HG03558 (cell line): ENCODE data around the gene METAP1D.

Experiments
- ATAC-seq: cut with Tn5 transposase; IDR thresholded peaks from one replicate; pipeline ENCODE4 v1.9.1; 2021; ENCODE audit warnings: moderate number of reproducible peaks; ENCODE audit not compliant: unreplicated experiment; ENCODE audit errors: extremely low read depth

METAP1D gene

GRCh38 chr2:172074254-172074653 is 74.5 kb downstream of the METAP1D start:
- no peak for ATAC-seq

- no peak for ATAC-seq
Measured at GRCh38 chr2:172079416-172079815, 79.7 kb downstream of the METAP1D start.

GRCh38 chr2:172079838-172080640 is 80.3 kb downstream of the METAP1D start:
- ATAC-seq = no peak

GRCh38 chr2:172080641-172081220 is 81.0 kb downstream of the METAP1D start:
- ATAC-seq = no peak

DNA sequence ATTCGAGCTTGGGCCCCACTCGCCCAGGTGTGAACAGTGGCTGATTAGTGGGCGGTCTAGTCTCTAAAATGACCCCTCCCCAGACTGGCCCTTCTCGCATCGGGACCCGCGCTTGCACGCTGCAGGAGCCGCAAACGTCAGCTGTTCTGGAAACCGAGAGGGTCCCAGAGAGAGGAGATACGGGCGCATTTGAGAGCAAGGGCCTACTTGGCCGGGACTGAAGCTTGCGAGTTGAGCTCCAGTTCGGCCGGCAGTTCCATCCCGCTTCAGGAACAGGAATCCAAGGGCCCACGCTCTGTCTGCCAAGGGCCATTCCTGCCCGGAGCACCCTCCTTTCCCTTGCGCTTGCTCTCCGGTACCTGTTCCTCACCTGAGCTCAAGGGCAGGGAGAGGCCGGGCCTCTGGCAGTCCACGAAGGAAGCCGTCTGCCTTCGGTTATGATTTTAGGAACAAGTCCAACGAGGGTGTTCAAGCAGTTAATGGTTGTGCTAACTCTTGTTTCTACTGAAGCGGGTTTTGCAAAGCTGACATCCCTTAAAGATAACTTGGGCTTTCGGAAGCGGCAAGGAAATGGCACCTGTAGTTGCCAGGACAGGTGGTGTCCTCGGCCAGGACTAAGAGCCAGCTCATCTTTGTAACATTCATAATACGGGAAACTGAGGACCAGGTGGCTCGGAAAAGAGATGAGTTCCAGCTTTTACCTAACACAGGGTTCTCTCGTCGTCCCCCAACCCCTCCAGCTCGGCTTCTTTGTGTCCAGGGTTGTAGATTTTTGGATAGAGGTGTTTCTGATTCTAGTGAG is 81.7 kb downstream of the METAP1D start:
- ATAC-seq = no peak

- ATAC-seq = no peak
Measured at GRCh38 chr2:172082105-172082943, 82.6 kb downstream of the METAP1D start.

- ATAC-seq = no peak
Measured at GRCh38 chr2:172082944-172083627, 83.3 kb downstream of the METAP1D start.

DNA sequence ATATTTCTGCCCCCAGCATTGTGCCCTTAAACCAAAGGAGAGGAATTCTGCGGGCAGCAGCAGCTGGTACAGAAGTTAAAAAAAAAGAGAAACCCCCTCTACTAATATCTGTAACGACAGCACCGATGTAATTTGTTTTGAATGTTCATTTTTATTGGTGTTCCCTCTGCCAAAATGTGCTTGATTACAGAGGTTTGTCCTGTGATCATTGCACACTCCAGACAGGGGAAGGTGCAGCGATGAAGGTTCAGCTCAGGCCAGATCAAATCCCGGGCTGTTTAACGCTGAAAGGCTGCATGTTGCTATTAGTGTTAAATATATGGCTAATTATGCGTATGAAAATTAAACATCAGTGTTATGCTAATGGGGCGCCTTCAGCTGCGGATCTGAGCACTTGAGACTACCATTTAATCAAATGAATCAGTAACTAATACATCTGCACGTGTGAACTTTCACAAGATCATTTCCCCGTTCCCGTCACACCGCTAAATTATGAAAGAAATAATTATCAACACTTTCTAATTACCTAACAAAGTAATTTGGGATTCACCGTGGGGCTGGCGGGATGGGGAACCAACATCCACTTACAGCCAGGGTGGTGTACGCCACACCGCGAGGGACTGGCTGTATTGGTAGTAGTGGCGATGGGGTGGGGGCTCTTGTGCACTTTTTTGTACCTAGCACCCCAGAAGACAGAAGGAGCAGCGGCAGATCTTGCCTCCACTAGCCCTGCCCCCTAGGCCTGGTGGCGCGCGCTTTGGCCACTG is 84.1 kb downstream of the METAP1D start:
- no peak for ATAC-seq

DNA sequence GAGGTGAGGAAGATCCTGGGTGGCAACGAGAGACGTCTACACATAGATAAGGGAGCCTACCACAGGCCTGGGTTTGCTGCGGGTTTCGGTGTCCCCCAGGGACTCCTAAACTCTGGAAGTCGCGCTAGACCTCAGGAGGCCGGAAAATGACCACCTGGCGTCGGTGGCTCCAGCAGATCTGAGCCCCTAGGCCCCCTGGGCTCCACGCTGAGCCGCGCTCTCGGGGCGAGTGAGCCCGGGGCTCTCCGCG is 84.6 kb downstream of the METAP1D start:
- no peak for ATAC-seq

DNA sequence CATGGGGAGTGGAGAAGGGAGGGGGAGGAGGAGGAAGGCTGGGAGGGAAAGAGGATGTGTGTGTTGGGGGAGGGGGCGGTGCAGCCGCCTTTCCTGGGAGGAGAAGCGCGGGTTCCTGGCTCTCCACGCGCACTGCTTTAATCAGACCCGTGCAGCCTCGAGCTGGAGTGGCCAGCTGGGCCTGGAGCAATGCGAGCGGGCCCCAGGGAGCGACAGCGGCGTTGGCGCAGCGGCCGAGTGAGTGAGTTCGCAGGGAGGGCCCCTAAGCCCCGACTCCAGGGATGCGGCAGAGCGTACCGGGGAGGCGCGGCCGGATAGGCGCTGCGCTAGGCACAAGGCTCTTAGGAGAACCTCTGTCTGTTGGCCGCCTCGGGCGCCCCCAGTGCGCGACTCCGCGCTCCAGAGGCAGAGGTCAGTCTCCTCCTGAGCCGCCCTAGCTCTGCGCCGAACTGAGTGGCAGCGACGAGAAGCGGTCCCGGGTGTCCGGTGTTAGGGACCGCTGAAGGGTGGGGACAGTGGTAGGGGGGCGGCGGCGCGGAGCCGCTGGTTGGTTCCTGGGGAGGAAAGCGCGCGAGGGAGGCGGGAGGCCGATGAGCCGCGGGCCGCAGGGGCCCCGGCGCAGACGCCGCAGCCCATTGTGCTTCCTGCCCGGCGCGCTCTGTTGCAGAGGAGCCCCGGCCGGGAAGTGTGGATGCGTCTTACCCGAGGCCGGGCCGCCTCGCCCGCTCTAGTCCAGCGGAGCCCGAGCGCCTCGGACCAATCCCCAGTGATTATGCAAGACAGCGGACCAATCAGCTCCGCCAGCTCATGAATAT is 85.1 kb downstream of the METAP1D start:
- ATAC-seq = peak; percentile 86

- ATAC-seq = no peak
Measured at GRCh38 chr2:172085460-172086159, 85.9 kb downstream of the METAP1D start, which contains the start of gene DLX1. Gene DLX1 (plus strand): TSS chr2:172085507. CDS start chr2:172085678, 171 bp downstream.

GRCh38 chr2:172086241-172087206 is 86.8 kb downstream of the METAP1D start:
- no peak for ATAC-seq

DNA sequence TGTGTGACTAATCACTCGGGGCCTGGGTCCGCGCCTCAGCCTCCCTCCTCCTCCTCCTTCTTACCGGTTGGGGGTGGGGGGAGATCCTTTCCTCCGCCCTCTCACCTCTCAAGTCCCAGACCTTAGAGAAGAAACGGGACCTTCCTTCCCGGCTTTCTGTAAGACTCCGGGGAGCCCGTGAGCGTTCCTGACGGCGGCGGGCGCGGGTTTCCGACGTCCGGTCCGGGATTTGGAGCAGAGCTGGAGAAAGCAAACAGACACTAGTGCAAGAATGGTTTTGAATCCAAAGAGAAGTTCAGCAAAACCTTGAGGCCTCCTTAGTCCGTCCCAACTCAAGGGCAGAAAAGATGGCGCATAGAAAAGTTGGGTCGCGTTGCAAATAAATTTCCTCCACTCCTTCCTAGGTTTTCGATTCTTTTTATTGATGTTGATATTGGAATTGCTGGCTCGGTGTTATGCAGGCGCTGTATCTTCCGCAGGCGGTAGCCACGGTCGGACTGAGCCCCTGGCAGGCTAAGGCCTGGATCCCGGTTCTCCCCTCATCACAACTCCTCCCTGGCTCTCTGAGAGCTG is 87.5 kb downstream of the METAP1D start:
- no peak for ATAC-seq

DNA sequence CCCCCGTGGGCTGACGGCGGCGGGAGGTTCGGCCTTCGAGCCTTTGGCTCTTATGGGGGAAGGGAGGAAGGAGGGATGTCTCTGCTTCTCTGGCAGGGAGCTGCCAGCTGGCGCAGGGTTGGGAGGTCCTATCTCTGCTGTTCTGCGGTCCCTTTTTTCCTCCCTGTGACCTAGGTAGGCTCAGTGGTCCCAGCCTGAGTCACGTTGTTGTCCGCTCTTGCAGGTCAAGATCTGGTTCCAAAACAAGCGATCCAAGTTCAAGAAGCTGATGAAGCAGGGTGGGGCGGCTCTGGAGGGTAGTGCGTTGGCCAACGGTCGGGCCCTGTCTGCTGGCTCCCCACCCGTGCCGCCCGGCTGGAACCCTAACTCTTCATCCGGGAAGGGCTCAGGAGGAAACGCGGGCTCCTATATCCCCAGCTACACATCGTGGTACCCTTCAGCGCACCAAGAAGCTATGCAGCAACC is 88.1 kb downstream of the METAP1D start:
- no peak for ATAC-seq

DNA sequence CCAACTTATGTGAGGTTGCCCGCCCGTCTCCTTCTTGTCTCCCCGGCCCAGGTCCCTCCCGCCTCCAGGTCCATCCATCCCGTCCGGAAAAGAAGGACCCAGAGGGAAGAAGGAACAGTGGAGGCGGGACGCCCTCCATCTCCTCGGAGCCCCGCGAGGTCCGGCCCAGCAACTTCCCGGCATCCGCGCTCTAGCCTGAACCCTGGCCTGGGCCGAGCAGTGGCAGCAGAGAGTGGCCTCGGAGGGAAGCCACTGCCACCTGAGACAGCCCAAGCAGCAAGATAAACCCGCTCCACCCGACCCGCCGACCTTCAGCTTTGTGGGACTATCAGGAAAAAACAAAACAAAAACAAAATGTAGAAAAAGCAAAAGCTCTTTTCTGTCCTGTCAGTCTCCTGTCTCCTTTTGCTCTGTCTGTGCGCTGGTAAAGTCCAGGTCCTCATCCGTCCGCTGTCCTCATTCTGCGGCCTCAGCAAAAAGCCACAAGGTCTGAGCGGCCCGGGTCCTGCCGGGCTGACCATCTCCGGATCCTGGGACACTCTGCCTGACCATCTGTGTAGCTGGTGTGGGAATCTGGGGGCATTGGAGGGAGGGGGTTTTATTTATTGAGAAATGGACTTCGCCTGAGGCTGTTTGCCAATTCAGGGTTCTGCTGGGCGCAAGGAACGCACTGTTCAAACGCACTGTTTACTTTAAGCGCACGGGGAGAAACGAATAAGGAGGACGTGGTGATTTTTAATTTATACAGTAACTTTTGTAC is 88.7 kb downstream of the METAP1D start:
- no peak for ATAC-seq
